Measurements from ENCODE around the gene HOXA11.

GRCh38 chr7:27157702-27158431 is 27.2 kb downstream of the HOXA11 start:
- TF ChIP-seq, protein P1, sequence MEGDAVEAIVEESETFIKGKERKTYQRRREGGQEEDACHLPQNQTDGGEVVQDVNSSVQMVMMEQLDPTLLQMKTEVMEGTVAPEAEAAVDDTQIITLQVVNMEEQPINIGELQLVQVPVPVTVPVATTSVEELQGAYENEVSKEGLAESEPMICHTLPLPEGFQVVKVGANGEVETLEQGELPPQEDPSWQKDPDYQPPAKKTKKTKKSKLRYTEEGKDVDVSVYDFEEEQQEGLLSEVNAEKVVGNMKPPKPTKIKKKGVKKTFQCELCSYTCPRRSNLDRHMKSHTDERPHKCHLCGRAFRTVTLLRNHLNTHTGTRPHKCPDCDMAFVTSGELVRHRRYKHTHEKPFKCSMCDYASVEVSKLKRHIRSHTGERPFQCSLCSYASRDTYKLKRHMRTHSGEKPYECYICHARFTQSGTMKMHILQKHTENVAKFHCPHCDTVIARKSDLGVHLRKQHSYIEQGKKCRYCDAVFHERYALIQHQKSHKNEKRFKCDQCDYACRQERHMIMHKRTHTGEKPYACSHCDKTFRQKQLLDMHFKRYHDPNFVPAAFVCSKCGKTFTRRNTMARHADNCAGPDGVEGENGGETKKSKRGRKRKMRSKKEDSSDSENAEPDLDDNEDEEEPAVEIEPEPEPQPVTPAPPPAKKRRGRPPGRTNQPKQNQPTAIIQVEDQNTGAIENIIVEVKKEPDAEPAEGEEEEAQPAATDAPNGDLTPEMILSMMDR (IDR thresholded peaks at IDR 0.05; ENCODE audit: low read depth, low read length, missing input control), result no peak
- TF ChIP-seq EGR1 (IDR thresholded peaks at IDR 0.05; ENCODE audit: low read depth in 2 of 2), result no peak
- TF ChIP-seq TAF1 (conservative IDR thresholded peaks at IDR 0.05), result no peak
- TF ChIP-seq SP1 (IDR thresholded peaks at IDR 0.05), result no peak
- no peak for TF ChIP-seq YY1 (IDR thresholded peaks at IDR 0.05)
- no peak for TF ChIP-seq GABPA (IDR thresholded peaks at IDR 0.05 in 1 of 2, conservative IDR thresholded peaks at IDR 0.05 in 1 of 2)
- TF ChIP-seq ATF3 (IDR thresholded peaks at IDR 0.05), result no peak
- no peak for TF ChIP-seq RAD21 (IDR thresholded peaks at IDR 0.05)
- TF ChIP-seq FOXA1 (IDR thresholded peaks at IDR 0.05), result no peak
- TF ChIP-seq, protein P2, sequence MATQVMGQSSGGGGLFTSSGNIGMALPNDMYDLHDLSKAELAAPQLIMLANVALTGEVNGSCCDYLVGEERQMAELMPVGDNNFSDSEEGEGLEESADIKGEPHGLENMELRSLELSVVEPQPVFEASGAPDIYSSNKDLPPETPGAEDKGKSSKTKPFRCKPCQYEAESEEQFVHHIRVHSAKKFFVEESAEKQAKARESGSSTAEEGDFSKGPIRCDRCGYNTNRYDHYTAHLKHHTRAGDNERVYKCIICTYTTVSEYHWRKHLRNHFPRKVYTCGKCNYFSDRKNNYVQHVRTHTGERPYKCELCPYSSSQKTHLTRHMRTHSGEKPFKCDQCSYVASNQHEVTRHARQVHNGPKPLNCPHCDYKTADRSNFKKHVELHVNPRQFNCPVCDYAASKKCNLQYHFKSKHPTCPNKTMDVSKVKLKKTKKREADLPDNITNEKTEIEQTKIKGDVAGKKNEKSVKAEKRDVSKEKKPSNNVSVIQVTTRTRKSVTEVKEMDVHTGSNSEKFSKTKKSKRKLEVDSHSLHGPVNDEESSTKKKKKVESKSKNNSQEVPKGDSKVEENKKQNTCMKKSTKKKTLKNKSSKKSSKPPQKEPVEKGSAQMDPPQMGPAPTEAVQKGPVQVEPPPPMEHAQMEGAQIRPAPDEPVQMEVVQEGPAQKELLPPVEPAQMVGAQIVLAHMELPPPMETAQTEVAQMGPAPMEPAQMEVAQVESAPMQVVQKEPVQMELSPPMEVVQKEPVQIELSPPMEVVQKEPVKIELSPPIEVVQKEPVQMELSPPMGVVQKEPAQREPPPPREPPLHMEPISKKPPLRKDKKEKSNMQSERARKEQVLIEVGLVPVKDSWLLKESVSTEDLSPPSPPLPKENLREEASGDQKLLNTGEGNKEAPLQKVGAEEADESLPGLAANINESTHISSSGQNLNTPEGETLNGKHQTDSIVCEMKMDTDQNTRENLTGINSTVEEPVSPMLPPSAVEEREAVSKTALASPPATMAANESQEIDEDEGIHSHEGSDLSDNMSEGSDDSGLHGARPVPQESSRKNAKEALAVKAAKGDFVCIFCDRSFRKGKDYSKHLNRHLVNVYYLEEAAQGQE (IDR thresholded peaks at IDR 0.05), result no peak
- no peak for TF ChIP-seq JUND (IDR thresholded peaks at IDR 0.05)
- no peak for TF ChIP-seq MAX (IDR thresholded peaks at IDR 0.05)
- no peak for TF ChIP-seq RXRA (IDR thresholded peaks at IDR 0.05)
- TF ChIP-seq, protein P3, sequence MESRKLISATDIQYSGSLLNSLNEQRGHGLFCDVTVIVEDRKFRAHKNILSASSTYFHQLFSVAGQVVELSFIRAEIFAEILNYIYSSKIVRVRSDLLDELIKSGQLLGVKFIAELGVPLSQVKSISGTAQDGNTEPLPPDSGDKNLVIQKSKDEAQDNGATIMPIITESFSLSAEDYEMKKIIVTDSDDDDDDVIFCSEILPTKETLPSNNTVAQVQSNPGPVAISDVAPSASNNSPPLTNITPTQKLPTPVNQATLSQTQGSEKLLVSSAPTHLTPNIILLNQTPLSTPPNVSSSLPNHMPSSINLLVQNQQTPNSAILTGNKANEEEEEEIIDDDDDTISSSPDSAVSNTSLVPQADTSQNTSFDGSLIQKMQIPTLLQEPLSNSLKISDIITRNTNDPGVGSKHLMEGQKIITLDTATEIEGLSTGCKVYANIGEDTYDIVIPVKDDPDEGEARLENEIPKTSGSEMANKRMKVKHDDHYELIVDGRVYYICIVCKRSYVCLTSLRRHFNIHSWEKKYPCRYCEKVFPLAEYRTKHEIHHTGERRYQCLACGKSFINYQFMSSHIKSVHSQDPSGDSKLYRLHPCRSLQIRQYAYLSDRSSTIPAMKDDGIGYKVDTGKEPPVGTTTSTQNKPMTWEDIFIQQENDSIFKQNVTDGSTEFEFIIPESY (IDR thresholded peaks at IDR 0.05), result no peak
